Sigmoid colon (tissue), 7 donors: Measurements from ENCODE around the gene MAST1. TPM values are rescaled to one million over a fixed set of nuclear protein-coding genes. Genes with fewer than 3 reads are reported as not detected.

Experiments used
- DNase-seq: peaks from one replicate; pipeline ENCODE4 v3.0.0-alpha.2; 2019
- H3K27ac ChIP-seq, 4 donors: fragments of 200-600 bp; sonication (generic); one replicate each; pipeline ENCODE4 v1.5.1; 2016 to 2019; ENCODE audit warnings: mild to moderate bottlenecking in 1 of 4
- H3K27me3 ChIP-seq, 3 donors: fragments of 200-600 bp; sonication (generic); one replicate each; pipeline ENCODE4 v1.5.1; 2019; ENCODE audit warnings: mild to moderate bottlenecking in 1 of 3
- H3K36me3 ChIP-seq, 4 donors: fragments of 200-600 bp; sonication (generic); one replicate each; pipeline ENCODE4 v1.5.1; 2016 to 2019
- H3K4me1 ChIP-seq, 4 donors: fragments of 200-600 bp; sonication (generic); one replicate each; pipeline ENCODE4 v1.5.1; 2017 to 2019
- H3K4me3 ChIP-seq, 4 donors: fragments of 200-600 bp; sonication (generic); one replicate each; pipeline ENCODE4 v1.5.1; 2017 to 2019; ENCODE audit warnings: mild to moderate bottlenecking in 2 of 4, moderate library complexity in 1 of 4
- H3K9me3 ChIP-seq, 4 donors: fragments of 200-600 bp in 3 of 4; sonication (generic) in 3 of 4; one replicate each; pipeline versions ENCODE4 v1.5.1 to v1.6.1; 2013 to 2019
- CTCF ChIP-seq, 4 experiments: fragments of 450-650 bp in 3 of 4; fragments of 200-600 bp in 1 of 4; IDR thresholded peaks; one replicate each; pipeline ENCODE4 v1.5.1; 2016 to 2019; ENCODE audit warnings: antibody characterized with exemption in 4 of 4, mild to moderate bottlenecking in 3 of 4, moderate library complexity in 2 of 4
- EP300 ChIP-seq, 4 donors: sonication (generic); formaldehyde crosslinking; IDR thresholded peaks; one replicate each; pipeline ENCODE4 v1.6.1; 2017; ENCODE audit warnings: antibody characterized with exemption in 4 of 4
- POLR2A ChIP-seq, 2 donors: fragments of 450-650 bp; IDR thresholded peaks; one replicate each; pipeline ENCODE4 v1.6.1; 2016; ENCODE audit warnings: antibody characterized with exemption in 2 of 2, mild to moderate bottlenecking in 2 of 2, moderate library complexity in 2 of 2
- POLR2AphosphoS5 ChIP-seq, 4 donors: sonication (generic); formaldehyde crosslinking; IDR thresholded peaks; one replicate each; pipeline ENCODE4 v1.6.1; 2017; ENCODE audit warnings: antibody characterized with exemption in 4 of 4
- WGBS, 2 donors: extraction: QIAGEN DNeasy Blood & Tissue Kit; methylation state at CpG; one replicate each; pipeline ENCODE4 v1.1.7; 2013; 5-methylcytosine and 5-hydroxymethylcytosine counted together
- intact Hi-C: fragments of 100-400 bp; cut with DNase I; formaldehyde crosslinking; loops from one replicate; pipeline ENCODE4 v1.15.1; 2023
- polyA plus RNA-seq, 3 donors: library from polyadenylated mRNA; stranded (reverse); fragments of 200-250 nt; gene quantifications; one replicate each; pipeline ENCODE4 v1.2.3, GENCODE V29; 2013
- total RNA-seq, 4 donors: library from RNA; depleted of rRNA; stranded (reverse); fragments of >200 nt; gene quantifications; one replicate each; pipeline ENCODE4 v1.1.0, GENCODE V29; 2016
- donor health status: healthy with polysubstance abuse.
- donor health status: Bipolar disorder and iron deficiency.
- donor health status: healthy.

Gene MAST1
- total and polyA plus RNA-seq, 7 donors, result 0.49 to 3.3 (median 1.2) TPM

- H3K27ac ChIP-seq, result peak overlapping the region; percentile 97 to 100 (median 98)
- H3K9me3 ChIP-seq, result no peaks in the 10 kb centered on the region
- intact Hi-C loops, result loop anchor here (5.0 kb wide), 3 partner anchors 214 to 1054 kb away; partner anchors contain the start of genes IER2 and STX10
- peaks cover 0 to under 1% (median 0%) of the 10 kb centered on the region in 4 donors for H3K36me3 ChIP-seq
- peaks cover 0 to 43% (median 37%) of the 10 kb centered on the region in 4 donors for H3K4me1 ChIP-seq
- DNase-seq, result peak; percentile 97
- H3K4me3 ChIP-seq, result peak overlapping the region; percentile 72 to 99 (median 90)
- 0% methylated on average over 81 of the region's 81 CpGs for WGBS, 2 donors
- peak in 2 of 4 donors; percentile 90 to 97 for TF ChIP-seq EP300 (IDR thresholded peaks at IDR 0.05)
- TF ChIP-seq CTCF (IDR thresholded peaks at IDR 0.05), result no peak
- TF ChIP-seq POLR2A (IDR thresholded peaks at IDR 0.05), result peak; percentile 49 to 61
- TF ChIP-seq POLR2AphosphoS5 (IDR thresholded peaks at IDR 0.05), result peak; percentile 85 to 97 (median 91)
- no peaks in the 10 kb centered on the region for H3K27me3 ChIP-seq
These were observed 44.8 kb upstream of the MAST1 start for GRCh38 chr19:12793290-12794195.

DNA sequence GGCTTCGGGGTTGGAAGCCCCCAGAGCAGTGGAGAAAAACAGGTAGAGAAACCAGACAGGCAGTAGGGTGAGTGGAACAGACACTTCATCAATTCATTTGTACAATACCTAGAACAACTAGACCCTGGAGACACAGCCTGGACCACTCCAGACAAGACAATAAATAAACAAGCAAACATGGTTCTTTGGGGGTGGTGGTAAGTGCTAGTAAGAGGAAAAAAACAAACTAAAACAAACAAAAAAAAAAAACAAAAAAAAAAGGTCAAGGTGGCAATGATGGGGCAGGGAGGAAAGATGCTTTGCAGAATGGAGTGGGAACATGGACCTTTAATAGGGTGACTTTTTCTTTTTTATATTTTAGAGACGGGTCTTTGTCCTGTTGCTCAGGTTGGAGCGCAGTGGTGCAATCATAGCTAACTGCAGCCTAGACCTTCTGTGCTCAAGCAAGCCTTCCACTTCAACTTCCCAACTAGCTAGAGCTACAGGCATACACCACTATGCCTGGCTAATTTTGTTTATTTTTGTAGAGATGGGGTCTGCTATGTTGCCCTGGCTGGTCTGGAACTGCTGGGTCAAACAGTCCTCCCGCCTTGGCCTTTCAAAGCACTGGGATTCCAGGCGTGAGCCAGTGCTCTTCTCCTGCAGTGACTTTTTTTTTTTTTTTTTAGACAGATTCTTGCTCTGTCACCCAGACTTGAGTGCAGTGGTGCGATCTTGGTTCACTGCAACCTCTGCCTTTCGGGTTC is 43.9 kb upstream of the MAST1 start:
- TF ChIP-seq CTCF (IDR thresholded peaks at IDR 0.05), result no peak
- TF ChIP-seq POLR2AphosphoS5 (IDR thresholded peaks at IDR 0.05), result no peak
- TF ChIP-seq POLR2A (IDR thresholded peaks at IDR 0.05), result no peak
- H3K9me3 ChIP-seq, result no peaks in the 10 kb centered on the region
- no peaks in the 10 kb centered on the region for H3K27me3 ChIP-seq
- peak overlapping the region; percentile 97 to 100 (median 98) for H3K27ac ChIP-seq
- H3K36me3 ChIP-seq, result peaks cover 0 to 8% (median 7%) of the 10 kb centered on the region in 4 donors
- 65 to 69% methylated on average over 7 of the region's 7 CpGs for WGBS, 2 donors
- intact Hi-C loops, result loop anchor here (5.0 kb wide), 3 partner anchors 213 to 1053 kb away; partner anchors contain the start of genes IER2 and STX10
- no peak for DNase-seq
- peak overlapping the region; percentile 72 to 99 (median 90) for H3K4me3 ChIP-seq
- H3K4me1 ChIP-seq, result peaks cover 0 to 35% (median 28%) of the 10 kb centered on the region in 4 donors

- DNase-seq, result no peak
- no peaks in the 10 kb centered on the region for H3K27me3 ChIP-seq
- intact Hi-C loops, result loop anchor here (5.0 kb wide), 3 partner anchors 212 to 1052 kb away; partner anchors contain the start of genes IER2 and STX10
- H3K4me3 ChIP-seq, result no peak overlapping the region
- H3K4me1 ChIP-seq, result peaks cover 0 to 33% (median 29%) of the 10 kb centered on the region in 4 donors
- H3K9me3 ChIP-seq, result no peaks in the 10 kb centered on the region
- TF ChIP-seq POLR2AphosphoS5 (IDR thresholded peaks at IDR 0.05), result no peak
- no peak for TF ChIP-seq CTCF (IDR thresholded peaks at IDR 0.05)
- TF ChIP-seq POLR2A (IDR thresholded peaks at IDR 0.05), result no peak
- TF ChIP-seq EP300 (IDR thresholded peaks at IDR 0.05), result no peak
- H3K36me3 ChIP-seq, result peaks cover 0 to 14% (median 13%) of the 10 kb centered on the region in 4 donors
- 85 to 93% methylated on average over 9 of the region's 9 CpGs for WGBS, 2 donors
- peak overlapping the region; percentile 97 to 100 (median 98) for H3K27ac ChIP-seq
These were observed 43.3 kb upstream of the MAST1 start for GRCh38 chr19:12794971-12795381.

DNA sequence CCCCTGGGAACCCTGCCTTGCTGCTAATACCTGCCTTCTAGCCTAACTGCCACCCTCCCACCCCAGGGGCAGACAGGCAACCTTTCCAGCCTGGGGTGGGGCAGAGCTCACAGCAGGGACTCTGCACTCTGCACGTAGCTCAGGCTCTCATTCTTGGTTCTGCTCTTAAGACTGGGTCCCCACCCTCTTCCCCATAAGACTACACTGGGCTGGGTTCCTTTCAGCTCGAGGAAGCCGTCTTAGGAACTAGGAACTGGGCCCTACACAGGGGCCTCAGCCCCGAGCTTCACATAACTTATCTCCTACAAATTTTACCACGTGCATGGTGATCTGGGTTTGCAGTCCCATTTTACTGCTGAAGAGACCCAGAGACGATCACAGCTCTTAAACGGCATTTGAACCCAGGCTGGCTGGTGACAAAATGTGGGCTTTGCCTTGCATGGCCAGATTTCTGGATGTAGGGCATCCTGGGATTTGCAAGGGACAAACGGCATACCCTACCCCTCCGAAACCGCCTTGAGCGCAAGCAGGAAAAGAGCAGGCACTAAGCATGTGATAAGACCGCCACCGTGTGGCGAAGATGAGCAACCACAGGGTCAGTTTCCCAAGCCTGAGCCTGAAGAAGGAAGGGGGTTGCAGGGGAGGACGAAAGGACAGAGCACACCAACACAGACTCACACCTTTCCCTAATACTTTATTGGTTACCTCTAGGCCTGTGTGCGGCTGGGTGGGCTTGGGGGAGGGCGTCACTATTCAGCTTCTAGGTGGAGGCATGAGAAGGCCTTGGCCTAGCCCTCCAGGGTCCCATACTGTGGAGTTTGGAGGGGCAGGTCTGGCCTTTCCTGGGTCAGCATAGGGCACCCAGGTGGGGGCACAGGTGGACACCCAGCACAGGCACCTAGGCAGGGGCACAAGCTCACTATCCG is 41.9 kb upstream of the MAST1 start:
- intact Hi-C loops, result loop anchor here (1.0 kb wide), 1 partner anchor 19 kb away; no protein-coding TSS in a partner anchor
- peak overlapping the region; percentile 35 to 100 (median 78) for H3K27ac ChIP-seq
- WGBS, 2 donors, result 4 to 7% methylated on average over 18 of the region's 18 CpGs
- peak; percentile 91 for DNase-seq
- no peak overlapping the region for H3K4me3 ChIP-seq
- no peaks in the 10 kb centered on the region for H3K9me3 ChIP-seq
- H3K27me3 ChIP-seq, result no peaks in the 10 kb centered on the region
- no peak for TF ChIP-seq POLR2A (IDR thresholded peaks at IDR 0.05)
- TF ChIP-seq POLR2AphosphoS5 (IDR thresholded peaks at IDR 0.05), result peak in 3 of 4 donors; percentile 10 to 34 (median 21)
- peak; percentile 95 to 99 (median 98) for TF ChIP-seq CTCF (IDR thresholded peaks at IDR 0.05)
- no peak for TF ChIP-seq EP300 (IDR thresholded peaks at IDR 0.05)
- peaks cover 0 to 19% (median 15%) of the 10 kb centered on the region in 4 donors for H3K36me3 ChIP-seq
- H3K4me1 ChIP-seq, result peaks cover 0 to 38% (median 34%) of the 10 kb centered on the region in 4 donors
